ENCODE results near the gene C4orf51.

The C4orf51 gene

GRCh38 chr4:145766273-145766672 lies 86.3 kb downstream of the C4orf51 start:
- H4K5ac ChIP-seq (ENCODE audit: low read length): no peak overlapping the region
- peaks cover 3% of the 10 kb centered on the region for H3K36me3 ChIP-seq (ENCODE audit: control insufficient read depth, insufficient read depth, low read length)
- WGBS (ENCODE audit: extremely low coverage, insufficient coverage, low lambda C conversion rate): no CpG with 5 or more reads among the region's 5 CpGs

DNA sequence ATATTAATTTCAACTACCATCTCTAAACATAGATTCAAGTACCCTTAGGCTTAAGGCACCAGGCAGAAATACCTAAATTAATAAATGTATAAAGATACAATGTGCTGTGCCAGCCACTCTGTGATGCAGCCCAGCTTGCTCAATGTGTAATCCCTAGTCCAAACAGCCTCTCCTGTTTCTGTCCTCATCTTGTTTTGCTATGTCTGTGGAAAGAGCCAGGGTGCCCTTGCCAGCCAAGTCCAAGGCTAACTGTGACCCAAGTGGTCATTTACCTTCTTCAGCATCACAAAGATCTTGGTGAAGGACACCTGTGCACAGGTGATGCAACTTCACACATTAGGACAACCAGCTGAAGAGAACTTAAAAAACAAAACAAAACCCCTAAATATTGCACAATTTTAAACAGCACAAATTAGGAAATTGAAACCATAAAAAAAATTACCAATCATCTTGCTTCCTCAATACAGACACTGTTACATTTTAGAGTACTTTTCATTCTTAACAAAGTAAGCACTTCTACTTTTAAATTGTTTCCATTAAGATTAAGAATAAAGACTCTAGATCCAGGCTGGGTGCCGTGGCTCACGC lies 89.6 kb downstream of the C4orf51 start:
- no peak overlapping the region for H2BK5ac ChIP-seq (ENCODE audit: low read length)
- H3K27me3 ChIP-seq (ENCODE audit: insufficient read depth, low read length, poor library complexity): no peaks in the 10 kb centered on the region
- H3K23ac ChIP-seq (ENCODE audit: low read length): no peak overlapping the region
- no peak overlapping the region for H2AK5ac ChIP-seq (ENCODE audit: low read length)
- no peak overlapping the region for H3K18ac ChIP-seq (ENCODE audit: low read length)
- no peak for DNase-seq
- peaks cover 2% of the 10 kb centered on the region for H3K36me3 ChIP-seq (ENCODE audit: control insufficient read depth, insufficient read depth, low read length)
- H2BK15ac ChIP-seq (replicated peaks; ENCODE audit: low read depth): no peak overlapping the region
- no CpG with 5 or more reads among the region's 2 CpGs for WGBS (ENCODE audit: extremely low coverage, insufficient coverage, low lambda C conversion rate)
- H3K4ac ChIP-seq (ENCODE audit: low read depth, low read length): no peak overlapping the region
- no peak overlapping the region for H2BK120ac ChIP-seq (ENCODE audit: low read depth, low read length)
- no peak overlapping the region for H3K4me3 ChIP-seq (ENCODE audit: low read length)
- H3K9ac ChIP-seq (ENCODE audit: low read length): no peak overlapping the region
- peaks cover 3% of the 10 kb centered on the region for H3K4me1 ChIP-seq (ENCODE audit: control insufficient read depth, low read depth, low read length)
- H4K5ac ChIP-seq (ENCODE audit: low read length): no peak overlapping the region
- no peaks in the 10 kb centered on the region for H3K79me1 ChIP-seq (ENCODE audit: low read length)
- H3K27ac ChIP-seq (ENCODE audit: low read depth, low read length): no peak overlapping the region
- no peak overlapping the region for H3K56ac ChIP-seq (ENCODE audit: low read length)
- no peak overlapping the region for H4K8ac ChIP-seq (ENCODE audit: low read depth, low read length)
- no peaks in the 10 kb centered on the region for H3K79me2 ChIP-seq (ENCODE audit: control insufficient read depth, insufficient read depth, low read length)
- no peak overlapping the region for H3K4me2 ChIP-seq (ENCODE audit: low read length)

More at GRCh38 chr4:145766273-145766672, 86.3 kb downstream of the C4orf51 start:
- H3K27ac ChIP-seq (ENCODE audit: low read depth, low read length): no peak overlapping the region
- DNase-seq: no peak
- H3K56ac ChIP-seq (ENCODE audit: low read length): no peak overlapping the region
- no peaks in the 10 kb centered on the region for H3K79me2 ChIP-seq (ENCODE audit: control insufficient read depth, insufficient read depth, low read length)
- H4K8ac ChIP-seq (ENCODE audit: low read depth, low read length): no peak overlapping the region
- H3K4me3 ChIP-seq (ENCODE audit: low read length): no peak overlapping the region
- no peak overlapping the region for H3K18ac ChIP-seq (ENCODE audit: low read length)
- no peak overlapping the region for H3K4ac ChIP-seq (ENCODE audit: low read depth, low read length)
- H2BK120ac ChIP-seq (ENCODE audit: low read depth, low read length): no peak overlapping the region
- H3K79me1 ChIP-seq (ENCODE audit: low read length): no peaks in the 10 kb centered on the region
- no peaks in the 10 kb centered on the region for H3K4me1 ChIP-seq (ENCODE audit: control insufficient read depth, low read depth, low read length)
- H2BK15ac ChIP-seq (replicated peaks; ENCODE audit: low read depth): no peak overlapping the region
- H2BK5ac ChIP-seq (ENCODE audit: low read length): no peak overlapping the region
- no peak overlapping the region for H3K23ac ChIP-seq (ENCODE audit: low read length)
- no peak overlapping the region for H3K9ac ChIP-seq (ENCODE audit: low read length)
- no peak overlapping the region for H2AK5ac ChIP-seq (ENCODE audit: low read length)
- H3K4me2 ChIP-seq (ENCODE audit: low read length): no peak overlapping the region
- H3K27me3 ChIP-seq (ENCODE audit: insufficient read depth, low read length, poor library complexity): no peaks in the 10 kb centered on the region

DNA sequence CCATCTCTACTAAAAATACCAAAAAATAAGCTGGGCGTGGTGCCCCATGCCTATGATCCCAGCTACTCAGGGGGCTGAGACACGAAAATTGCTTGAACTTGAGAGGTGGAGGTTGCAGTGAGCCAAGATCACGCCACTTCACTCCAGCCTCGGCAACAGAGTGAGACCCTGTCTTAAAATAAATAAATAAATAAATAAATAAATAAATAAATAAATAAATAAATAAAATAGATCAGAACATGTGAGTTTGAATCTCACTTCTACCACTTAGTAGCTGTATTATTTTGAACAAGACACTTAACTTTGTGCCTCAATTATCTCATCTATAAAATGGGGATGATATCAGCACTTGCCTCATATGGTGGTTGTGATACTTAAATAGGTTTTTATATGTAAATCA lies 90.2 kb downstream of the C4orf51 start:
- Histone ChIP-seq H3K27ac (ENCODE audit: low read depth, low read length) (no peak overlapping the region), H3K4ac (ENCODE audit: low read depth, low read length) (no peak overlapping the region), H2BK120ac (ENCODE audit: low read depth, low read length) (no peak overlapping the region), H2BK5ac (ENCODE audit: low read length) (no peak overlapping the region), H2AK5ac (ENCODE audit: low read length) (no peak overlapping the region), H3K23ac (ENCODE audit: low read length) (no peak overlapping the region), H3K27me3 (ENCODE audit: insufficient read depth, low read length, poor library complexity) (no peaks in the 10 kb centered on the region), H3K79me1 (ENCODE audit: low read length) (no peaks in the 10 kb centered on the region), H4K8ac (ENCODE audit: low read depth, low read length) (no peak overlapping the region), H3K9ac (ENCODE audit: low read length) (no peak overlapping the region), H3K56ac (ENCODE audit: low read length) (no peak overlapping the region), H3K79me2 (ENCODE audit: control insufficient read depth, insufficient read depth, low read length) (no peaks in the 10 kb centered on the region), H2BK15ac (replicated peaks; ENCODE audit: low read depth) (no peak overlapping the region), H3K4me1 (ENCODE audit: control insufficient read depth, low read depth, low read length) (peaks cover 3% of the 10 kb centered on the region), H3K36me3 (ENCODE audit: control insufficient read depth, insufficient read depth, low read length) (peaks cover 2% of the 10 kb centered on the region), H3K4me3 (ENCODE audit: low read length) (no peak overlapping the region), H3K4me2 (ENCODE audit: low read length) (no peak overlapping the region), H3K18ac (ENCODE audit: low read length) (no peak overlapping the region), H4K5ac (ENCODE audit: low read length) (no peak overlapping the region)
- WGBS (ENCODE audit: extremely low coverage, insufficient coverage, low lambda C conversion rate): no CpG with 5 or more reads among the region's 4 CpGs
- DNase-seq: no peak

GRCh38 chr4:145772347-145772746 lies 92.4 kb downstream of the C4orf51 start:
- Histone ChIP-seq H3K9ac (ENCODE audit: low read length) (no peak overlapping the region), H2AK5ac (ENCODE audit: low read length) (no peak overlapping the region), H4K5ac (ENCODE audit: low read length) (no peak overlapping the region), H3K4ac (ENCODE audit: low read depth, low read length) (no peak overlapping the region), H3K18ac (ENCODE audit: low read length) (no peak overlapping the region), H3K27me3 (ENCODE audit: insufficient read depth, low read length, poor library complexity) (no peaks in the 10 kb centered on the region), H2BK120ac (ENCODE audit: low read depth, low read length) (no peak overlapping the region), H3K4me1 (ENCODE audit: control insufficient read depth, low read depth, low read length) (peaks cover 3% of the 10 kb centered on the region), H2BK15ac (replicated peaks; ENCODE audit: low read depth) (no peak overlapping the region), H3K56ac (ENCODE audit: low read length) (no peak overlapping the region), H3K4me3 (ENCODE audit: low read length) (no peak overlapping the region), H3K4me2 (ENCODE audit: low read length) (no peak overlapping the region), H4K8ac (ENCODE audit: low read depth, low read length) (no peak overlapping the region), H3K27ac (ENCODE audit: low read depth, low read length) (no peak overlapping the region), H3K79me2 (ENCODE audit: control insufficient read depth, insufficient read depth, low read length) (no peaks in the 10 kb centered on the region), H3K36me3 (ENCODE audit: control insufficient read depth, insufficient read depth, low read length) (no peaks in the 10 kb centered on the region), H2BK5ac (ENCODE audit: low read length) (no peak overlapping the region), H3K79me1 (ENCODE audit: low read length) (no peaks in the 10 kb centered on the region), H3K23ac (ENCODE audit: low read length) (no peak overlapping the region)
- WGBS (ENCODE audit: extremely low coverage, insufficient coverage, low lambda C conversion rate): no CpG with 5 or more reads among the region's 2 CpGs
- no peak for DNase-seq

DNA sequence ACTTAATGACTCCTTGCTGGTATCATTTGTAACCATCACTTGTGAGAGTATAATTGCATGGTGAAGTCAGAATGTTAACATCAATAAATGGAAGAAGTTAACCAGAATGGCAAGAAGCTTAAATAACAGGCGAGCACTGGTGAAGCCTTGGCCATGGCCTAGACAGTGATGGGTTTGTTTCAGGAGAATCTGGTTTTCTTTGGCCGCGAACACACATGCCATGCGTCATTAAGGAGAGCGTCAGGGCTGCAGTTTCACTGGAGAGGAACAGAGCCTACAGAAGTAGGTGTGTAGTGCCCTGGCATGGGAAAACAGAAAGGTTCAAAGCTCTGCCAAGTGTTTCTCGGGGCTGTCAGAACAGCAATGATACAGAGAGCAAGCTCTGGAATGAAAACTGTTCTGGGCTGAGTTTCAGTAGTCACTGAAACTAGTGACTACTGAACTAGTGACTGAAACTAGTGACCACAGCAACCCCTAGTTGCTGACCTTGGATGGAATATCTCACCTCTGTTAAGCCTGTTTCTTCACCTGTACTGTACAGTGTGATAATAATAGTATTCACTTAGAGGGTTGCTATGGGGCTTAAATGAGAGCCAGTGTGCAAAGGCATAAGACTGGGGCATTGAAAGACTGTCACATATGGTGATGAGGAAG lies 93.8 kb downstream of the C4orf51 start:
- H3K9ac ChIP-seq (ENCODE audit: low read length): no peak overlapping the region
- H2BK120ac ChIP-seq (ENCODE audit: low read depth, low read length): no peak overlapping the region
- H3K36me3 ChIP-seq (ENCODE audit: control insufficient read depth, insufficient read depth, low read length): no peaks in the 10 kb centered on the region
- DNase-seq: no peak
- H3K23ac ChIP-seq (ENCODE audit: low read length): no peak overlapping the region
- H2BK5ac ChIP-seq (ENCODE audit: low read length): no peak overlapping the region
- H3K4me1 ChIP-seq (ENCODE audit: control insufficient read depth, low read depth, low read length): peaks cover 3% of the 10 kb centered on the region
- no peak overlapping the region for H3K27ac ChIP-seq (ENCODE audit: low read depth, low read length)
- no peaks in the 10 kb centered on the region for H3K79me2 ChIP-seq (ENCODE audit: control insufficient read depth, insufficient read depth, low read length)
- no peaks in the 10 kb centered on the region for H3K27me3 ChIP-seq (ENCODE audit: insufficient read depth, low read length, poor library complexity)
- H3K79me1 ChIP-seq (ENCODE audit: low read length): no peaks in the 10 kb centered on the region
- no peak overlapping the region for H4K5ac ChIP-seq (ENCODE audit: low read length)
- no peak overlapping the region for H3K56ac ChIP-seq (ENCODE audit: low read length)
- no peak overlapping the region for H4K8ac ChIP-seq (ENCODE audit: low read depth, low read length)
- H3K4ac ChIP-seq (ENCODE audit: low read depth, low read length): no peak overlapping the region
- H2BK15ac ChIP-seq (replicated peaks; ENCODE audit: low read depth): no peak overlapping the region
- H3K4me3 ChIP-seq (ENCODE audit: low read length): no peak overlapping the region
- H2AK5ac ChIP-seq (ENCODE audit: low read length): no peak overlapping the region
- no CpG with 5 or more reads among the region's 6 CpGs for WGBS (ENCODE audit: extremely low coverage, insufficient coverage, low lambda C conversion rate)
- H3K18ac ChIP-seq (ENCODE audit: low read length): no peak overlapping the region
- no peak overlapping the region for H3K4me2 ChIP-seq (ENCODE audit: low read length)

- no peak overlapping the region for H2AK5ac ChIP-seq (ENCODE audit: low read length)
- H3K4me1 ChIP-seq (ENCODE audit: control insufficient read depth, low read depth, low read length): peaks cover 3% of the 10 kb centered on the region
- no peak overlapping the region for H3K27ac ChIP-seq (ENCODE audit: low read depth, low read length)
- no peak overlapping the region for H3K56ac ChIP-seq (ENCODE audit: low read length)
- no peak overlapping the region for H3K18ac ChIP-seq (ENCODE audit: low read length)
- H3K27me3 ChIP-seq (ENCODE audit: insufficient read depth, low read length, poor library complexity): no peaks in the 10 kb centered on the region
- H3K4me3 ChIP-seq (ENCODE audit: low read length): no peak overlapping the region
- no peaks in the 10 kb centered on the region for H3K36me3 ChIP-seq (ENCODE audit: control insufficient read depth, insufficient read depth, low read length)
- no peaks in the 10 kb centered on the region for H3K79me1 ChIP-seq (ENCODE audit: low read length)
- H2BK5ac ChIP-seq (ENCODE audit: low read length): no peak overlapping the region
- no peaks in the 10 kb centered on the region for H3K79me2 ChIP-seq (ENCODE audit: control insufficient read depth, insufficient read depth, low read length)
- DNase-seq: no peak
- no peak overlapping the region for H3K9ac ChIP-seq (ENCODE audit: low read length)
- H3K4ac ChIP-seq (ENCODE audit: low read depth, low read length): no peak overlapping the region
- no peak overlapping the region for H4K5ac ChIP-seq (ENCODE audit: low read length)
- H3K4me2 ChIP-seq (ENCODE audit: low read length): no peak overlapping the region
- WGBS (ENCODE audit: extremely low coverage, insufficient coverage, low lambda C conversion rate): no CpG with 5 or more reads among the region's 6 CpGs
- H3K23ac ChIP-seq (ENCODE audit: low read length): no peak overlapping the region
- no peak overlapping the region for H2BK15ac ChIP-seq (replicated peaks; ENCODE audit: low read depth)
- H2BK120ac ChIP-seq (ENCODE audit: low read depth, low read length): no peak overlapping the region
- no peak overlapping the region for H4K8ac ChIP-seq (ENCODE audit: low read depth, low read length)
These were observed 94.5 kb downstream of the C4orf51 start for GRCh38 chr4:145774473-145774872.

Measured in mesendoderm (in vitro differentiated cells).